HG03354 (cell line): ENCODE results near the gene GPS1.

ENCODE experiments used
- ATAC-seq: cut with Tn5 transposase; IDR thresholded peaks from one replicate; pipeline ENCODE4 v1.9.1; 2021; ENCODE audit warnings: mild to moderate bottlenecking; ENCODE audit not compliant: unreplicated experiment, poor library complexity, severe bottlenecking

The GPS1 gene

DNA sequence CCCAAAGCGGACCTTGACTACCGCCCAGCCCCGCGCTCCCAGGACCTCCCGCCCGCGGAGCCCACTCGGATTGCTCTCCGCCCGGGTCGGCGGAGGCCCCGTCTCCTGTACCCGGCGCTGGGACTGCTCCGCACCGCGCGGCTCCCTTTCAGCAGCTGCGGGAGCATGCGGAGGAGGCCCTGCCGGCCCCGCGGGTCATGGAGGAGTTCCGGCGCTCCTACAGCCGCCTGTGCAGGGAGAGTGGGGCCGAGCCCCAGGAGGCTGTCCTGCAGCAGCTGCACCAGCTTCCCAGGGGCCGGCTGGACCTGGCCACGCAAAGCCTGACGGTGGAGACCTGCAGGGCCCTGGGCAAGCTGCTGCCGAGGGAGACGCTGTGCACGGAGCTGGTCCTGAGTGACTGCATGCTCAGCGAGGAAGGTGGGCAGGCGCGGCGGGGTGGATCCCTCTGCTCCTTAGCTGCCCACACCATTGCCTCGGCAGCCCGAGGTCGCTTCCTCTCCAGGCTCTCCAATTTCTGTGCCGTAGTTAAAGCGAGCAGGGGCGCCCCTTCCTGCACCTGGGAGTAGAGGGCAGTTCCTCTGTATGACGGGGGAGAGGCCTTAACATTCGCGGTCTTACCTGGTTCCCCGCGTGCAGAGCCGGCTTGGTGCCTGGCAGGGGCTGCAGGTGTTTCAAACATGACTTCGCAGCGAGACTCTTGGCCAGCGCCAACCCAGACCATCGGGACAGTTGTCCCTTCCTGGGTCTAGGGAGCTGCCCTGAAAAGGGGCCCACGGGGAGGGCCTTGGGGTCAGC, 28.1 kb upstream of the GPS1 start:
- ATAC-seq: peak; percentile 8

DNA sequence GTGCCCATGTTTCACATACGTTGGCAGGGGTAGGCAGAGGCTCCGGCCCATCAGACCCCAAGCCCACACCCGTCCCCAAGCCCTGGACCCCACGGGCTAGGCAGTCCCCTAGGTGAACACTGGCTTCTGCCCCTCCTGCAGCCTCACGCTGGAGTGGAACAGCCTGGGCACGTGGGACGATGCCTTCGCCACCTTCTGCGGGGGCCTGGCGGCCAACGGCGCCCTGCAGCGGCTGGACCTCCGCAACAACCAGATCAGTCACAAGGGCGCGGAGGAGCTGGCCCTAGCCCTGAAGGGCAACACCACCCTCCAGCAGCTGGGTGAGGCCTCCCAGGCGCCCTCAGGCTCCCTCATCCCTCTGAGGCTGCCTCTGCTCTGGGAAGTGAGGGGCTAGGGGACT, 26.8 kb upstream of the GPS1 start:
- ATAC-seq: no peak

GRCh38 chr17:82025401-82026107, 26.1 kb upstream of the GPS1 start:
- no peak for ATAC-seq

DNA sequence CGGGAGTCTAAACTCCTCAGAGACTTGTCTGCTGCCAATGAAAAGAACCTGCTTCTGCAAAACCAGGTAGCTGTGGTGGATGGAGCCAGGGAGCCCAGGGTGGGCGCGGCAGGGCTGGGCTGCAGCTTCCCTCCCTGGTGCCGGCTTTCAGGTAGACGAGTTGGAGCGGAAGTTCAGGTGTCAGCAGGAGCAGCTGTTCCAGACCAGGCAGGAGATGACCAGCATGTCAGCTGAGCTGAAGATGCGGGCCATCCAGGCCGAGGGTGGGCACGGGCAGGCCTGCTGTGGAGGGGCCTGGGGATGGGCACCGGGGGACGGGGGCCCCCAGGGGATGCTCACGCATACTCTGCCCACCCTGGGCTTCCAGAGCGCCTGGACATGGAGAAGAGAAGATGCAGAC, 23.5 kb upstream of the GPS1 start:
- no peak for ATAC-seq

DNA sequence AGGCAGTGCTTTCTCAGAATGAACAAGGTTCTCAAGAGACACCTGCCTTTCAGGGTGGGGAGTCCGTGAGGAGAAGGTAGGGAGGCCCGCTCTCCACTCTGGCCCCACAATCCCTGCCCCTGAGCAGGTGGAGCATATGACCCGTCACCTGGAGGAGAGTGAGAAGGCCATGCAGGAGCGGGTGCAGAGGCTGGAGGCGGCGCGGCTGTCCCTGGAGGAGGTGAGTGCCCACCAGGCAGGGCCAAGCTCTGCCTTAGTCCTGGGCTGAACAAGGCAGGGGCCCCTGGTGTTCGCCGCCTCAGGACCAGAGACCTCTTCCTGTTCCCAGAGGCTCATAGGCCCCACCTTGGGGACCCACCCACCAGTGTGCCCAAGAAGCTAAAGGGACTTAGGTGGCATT, 22.7 kb upstream of the GPS1 start:
- no peak for ATAC-seq

GRCh38 chr17:82029391-82029790, 22.3 kb upstream of the GPS1 start:
- ATAC-seq: no peak

GRCh38 chr17:82029990-82030469, 21.7 kb upstream of the GPS1 start:
- ATAC-seq: no peak

- ATAC-seq: peak; percentile 55
These were observed 21.0 kb upstream of the GPS1 start for GRCh38 chr17:82030470-82031302.

DNA sequence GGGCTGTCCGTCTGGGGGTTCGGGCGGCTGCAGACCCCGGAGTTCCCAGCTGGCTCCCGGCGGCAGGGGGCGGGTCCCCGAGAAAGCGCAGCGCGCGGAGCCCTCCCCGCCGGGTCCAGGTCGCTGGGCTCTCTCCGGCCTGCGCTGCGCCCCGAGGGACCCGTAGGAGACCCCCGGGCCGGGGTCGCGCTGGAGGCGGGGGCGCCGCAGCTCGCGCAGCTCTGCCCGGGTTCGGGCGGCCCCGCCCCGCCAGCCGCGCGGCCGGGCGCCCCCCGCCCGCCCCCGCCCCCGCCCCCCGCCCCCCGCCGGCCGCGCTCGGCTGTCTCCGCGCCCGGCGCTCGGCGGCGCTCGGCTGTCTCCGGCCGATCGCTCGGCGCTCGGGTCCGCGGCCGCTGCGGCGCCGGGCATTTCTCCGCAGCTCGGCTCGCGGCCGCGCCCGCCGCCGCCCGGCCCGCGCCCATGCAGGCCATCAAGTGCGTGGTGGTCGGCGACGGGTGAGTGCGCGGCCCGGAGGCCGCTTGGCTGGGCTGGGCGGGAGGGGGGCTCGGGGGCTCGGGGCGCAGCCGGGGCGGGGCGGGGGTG, 20.3 kb upstream of the GPS1 start, which contains the start of gene RAC3:
Gene RAC3 (plus strand): TSS at position 376 of the 582 bp plus-strand sequence. CDS start 84 bp downstream, at position 460.
- no peak for ATAC-seq

DNA sequence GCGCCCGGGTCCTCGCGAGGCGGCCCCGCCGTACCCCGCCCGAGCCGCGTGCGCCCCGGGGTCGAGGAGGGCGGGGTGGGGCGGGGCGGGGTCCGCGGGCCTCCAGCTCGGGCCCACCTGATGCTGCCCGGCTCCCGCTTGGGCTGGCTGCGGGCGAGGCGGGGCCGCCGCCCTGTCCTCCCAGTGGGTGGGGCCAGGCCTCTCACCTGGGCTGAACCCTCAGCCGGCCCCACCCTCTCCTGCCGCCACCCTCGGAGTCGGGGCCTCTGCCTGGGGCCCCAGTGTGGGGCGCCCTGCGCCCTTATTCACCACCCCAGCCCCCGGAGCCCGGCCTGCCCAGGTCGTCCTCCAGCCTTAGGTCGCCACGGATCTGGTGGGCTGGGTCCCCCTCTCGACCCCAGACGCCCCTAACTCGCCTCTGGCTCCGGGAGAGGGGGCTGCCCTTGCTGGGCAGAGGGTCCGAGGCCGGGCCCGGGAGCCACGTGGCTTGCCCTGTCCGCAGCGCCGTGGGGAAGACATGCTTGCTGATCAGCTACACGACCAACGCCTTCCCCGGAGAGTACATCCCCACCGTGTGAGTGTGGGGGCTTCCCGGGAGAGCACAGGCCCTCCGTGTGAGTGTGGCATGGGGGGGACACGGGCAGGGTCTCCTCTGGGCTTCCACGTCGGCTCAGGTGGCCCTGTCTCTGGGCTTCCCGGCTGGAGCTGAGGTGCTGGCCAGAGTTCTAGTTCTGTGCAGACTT, 19.6 kb upstream of the GPS1 start:
- no peak for ATAC-seq

DNA sequence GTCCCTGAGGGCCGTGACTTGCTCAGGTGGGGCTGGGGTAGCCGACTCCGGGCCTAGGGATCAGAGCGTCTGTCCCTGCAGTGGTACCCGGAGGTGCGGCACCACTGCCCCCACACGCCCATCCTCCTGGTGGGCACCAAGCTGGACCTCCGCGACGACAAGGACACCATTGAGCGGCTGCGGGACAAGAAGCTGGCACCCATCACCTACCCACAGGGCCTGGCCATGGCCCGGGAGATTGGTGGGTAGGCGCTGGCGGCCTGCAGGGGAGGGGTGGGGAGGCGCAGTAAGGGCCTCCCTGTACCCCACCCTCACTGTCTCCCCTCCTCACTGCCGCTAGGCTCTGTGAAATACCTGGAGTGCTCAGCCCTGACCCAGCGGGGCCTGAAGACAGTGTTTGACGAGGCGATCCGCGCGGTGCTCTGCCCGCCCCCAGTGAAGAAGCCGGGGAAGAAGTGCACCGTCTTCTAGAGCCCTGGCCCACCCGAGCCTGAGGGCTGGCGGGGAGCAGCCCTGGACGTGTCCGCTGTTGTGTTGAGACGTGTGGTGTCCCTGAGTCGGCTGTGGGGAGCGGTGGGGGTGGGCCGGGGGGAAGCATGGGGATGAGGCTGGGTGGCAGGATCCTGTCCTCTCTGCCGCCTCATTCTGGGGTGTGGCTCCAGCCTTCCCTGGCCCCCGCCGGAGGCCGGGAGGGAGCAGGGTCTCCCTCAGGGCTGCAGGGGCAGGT, 18.2 kb upstream of the GPS1 start:
- ATAC-seq: no peak

DNA sequence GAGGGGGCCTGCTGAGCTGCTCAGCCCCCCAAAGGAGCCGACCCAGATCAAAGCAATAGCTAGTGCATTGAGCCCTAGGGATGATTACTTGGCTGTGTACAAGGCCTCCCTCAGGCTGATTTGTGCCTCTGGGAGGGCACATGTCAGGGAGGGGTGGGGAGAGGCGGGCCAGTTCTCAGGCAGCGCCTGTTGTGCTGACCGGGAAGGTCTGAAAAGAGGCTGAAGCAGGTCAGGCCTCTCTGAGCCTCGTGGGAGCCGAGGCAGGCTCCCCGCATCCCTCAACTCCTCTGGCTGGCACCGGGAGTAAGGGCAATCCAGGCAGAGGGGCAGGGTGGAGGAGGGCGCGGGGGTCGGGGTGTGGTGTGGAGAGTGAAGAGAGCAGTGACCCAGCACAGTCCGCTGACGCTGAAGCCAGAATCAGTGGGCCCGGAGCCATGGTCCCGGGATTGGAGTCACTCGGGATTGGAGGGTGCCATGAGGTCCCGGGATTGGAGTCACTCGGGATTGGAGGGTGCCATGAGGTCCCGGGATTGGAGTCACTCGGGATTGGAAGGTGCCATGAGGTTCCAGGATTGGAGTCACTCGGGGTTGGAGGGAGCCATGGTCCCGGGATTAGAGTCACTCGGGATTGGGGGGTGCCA, 17.2 kb upstream of the GPS1 start:
- ATAC-seq: no peak

DNA sequence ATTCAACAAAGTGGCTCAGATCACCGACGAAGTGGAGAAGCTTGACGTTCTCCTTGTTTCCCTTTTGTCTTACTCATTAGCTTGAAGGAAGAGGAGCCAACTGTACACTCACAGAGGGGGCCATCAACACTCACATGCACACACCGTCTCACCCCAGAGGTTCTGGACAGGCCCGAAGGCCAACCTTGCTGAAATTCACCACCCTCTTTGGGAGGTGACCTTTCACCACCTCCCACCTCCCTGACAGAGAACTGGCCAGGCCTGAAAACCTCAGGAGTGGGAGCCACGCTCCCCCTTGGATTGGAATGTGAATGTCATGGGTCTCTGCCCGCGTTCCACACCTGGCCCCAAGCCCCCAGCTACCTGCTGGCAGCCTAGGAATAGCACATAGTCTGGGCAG, 16.2 kb upstream of the GPS1 start:
- no peak for ATAC-seq

DNA sequence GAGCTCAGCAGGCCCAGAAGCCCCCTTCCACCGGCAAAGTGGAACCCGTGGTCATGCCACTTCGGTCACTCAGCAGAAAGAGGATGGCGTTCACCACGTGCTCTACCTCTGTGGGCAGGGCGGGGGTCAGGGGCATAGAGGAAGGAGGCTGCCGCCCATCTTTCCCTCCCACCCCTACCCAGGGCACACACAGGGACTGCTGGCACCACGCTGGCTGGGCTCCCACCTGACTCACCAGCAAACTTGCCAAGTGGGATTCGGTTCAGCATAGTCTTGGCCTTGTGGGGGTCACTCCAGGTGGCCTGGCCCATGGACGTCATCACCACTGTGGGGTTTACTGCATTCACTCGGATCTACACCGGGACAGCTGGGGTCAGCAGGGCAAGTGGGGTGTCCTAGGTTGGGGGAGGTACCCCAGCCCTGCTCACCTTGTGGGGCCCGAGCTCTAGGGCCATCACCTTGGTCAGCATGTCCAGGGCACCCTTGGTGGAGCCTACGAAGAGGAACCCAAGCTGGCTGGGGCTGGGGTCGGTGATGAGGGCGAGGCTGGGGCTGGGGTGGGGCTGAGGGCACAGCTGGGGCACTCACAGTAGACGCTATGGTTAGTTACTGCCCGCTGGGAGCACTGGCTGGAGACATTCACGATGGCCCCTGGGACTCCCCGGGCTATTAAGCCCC, 15.6 kb upstream of the GPS1 start:
- no peak for ATAC-seq

DNA sequence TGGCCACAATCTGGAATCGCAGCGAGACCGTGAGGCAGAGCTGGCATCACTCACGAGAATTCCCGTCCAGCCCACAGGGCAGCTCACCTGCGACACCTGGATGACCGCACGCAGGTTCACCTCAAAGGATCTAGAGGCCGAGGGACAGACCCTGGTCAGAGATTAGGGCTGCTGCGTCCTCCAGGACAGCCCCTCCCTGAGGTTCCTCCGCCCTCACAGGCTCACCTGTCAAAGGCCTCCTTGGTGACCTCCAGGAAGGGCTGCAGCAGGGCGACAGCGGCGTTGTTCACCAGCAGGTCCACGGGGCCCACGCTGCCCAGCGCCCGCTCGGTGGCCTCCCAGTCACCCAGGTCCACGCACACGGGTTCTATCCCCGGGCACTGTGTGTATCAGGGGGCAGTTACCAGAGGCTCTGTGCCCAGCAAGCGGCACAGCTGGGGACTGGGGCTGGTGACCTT, 15.0 kb upstream of the GPS1 start:
- no peak for ATAC-seq

DNA sequence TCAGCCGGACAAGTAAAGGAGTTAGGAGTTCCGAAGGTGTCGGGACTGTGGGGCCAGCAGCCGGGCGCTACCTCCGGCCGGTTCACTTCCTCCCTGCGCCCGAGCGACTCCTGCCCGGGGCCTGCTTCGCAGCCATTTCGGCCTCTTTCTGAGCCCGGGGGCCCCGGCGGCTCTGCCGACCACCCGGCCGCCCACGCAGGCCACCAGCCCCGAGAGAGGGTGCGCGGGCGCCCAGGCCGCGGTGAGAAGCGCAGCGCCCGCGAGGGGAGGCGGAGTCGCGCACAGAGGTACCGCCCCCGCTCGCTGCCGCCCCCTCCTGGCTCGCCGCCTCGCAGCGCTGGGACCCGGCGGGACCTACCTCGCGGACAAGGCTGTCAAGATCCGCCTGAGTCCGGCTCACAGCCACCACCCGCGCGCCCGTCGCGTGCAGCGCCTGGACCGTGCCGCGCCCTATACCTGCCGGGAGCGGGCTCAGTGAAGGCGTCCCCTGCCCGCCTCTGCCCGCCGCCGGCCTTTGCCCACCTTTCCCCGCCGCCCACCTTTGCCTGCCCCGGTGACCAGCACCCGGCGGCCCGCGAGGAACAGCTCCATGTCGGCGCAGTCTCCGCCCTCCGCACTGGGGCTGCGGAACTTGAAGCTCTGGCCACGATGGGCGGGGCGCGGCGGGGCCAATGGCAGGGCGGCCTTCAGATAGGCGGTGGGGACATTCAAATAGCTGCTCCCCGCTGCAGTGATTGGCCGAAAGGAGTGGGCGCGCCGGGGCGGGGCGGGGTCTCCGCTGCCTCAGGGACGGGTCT, 14.4 kb upstream of the GPS1 start, which contains the start of gene DCXR:
Gene DCXR (minus strand): TSS at position 606 of the 797 bp plus-strand sequence. CDS start 15 bp downstream, at position 591.
- peak; percentile 91 for ATAC-seq

GRCh38 chr17:82037889-82038195, 13.9 kb upstream of the GPS1 start:
- ATAC-seq: no peak
